Gastroesophageal sphincter (tissue), 4 donors: ENCODE results near the gene NTNG2. TPM values are rescaled to one million over a fixed set of nuclear protein-coding genes. Genes with fewer than 3 reads are reported as not detected.

Experiments used
- ATAC-seq: fragments of 150-250 bp; one replicate; pipeline ENCODE4 v1.9.1; 2016; ENCODE audit warnings: mild to moderate bottlenecking, moderate library complexity
- H3K27ac ChIP-seq, 4 donors: fragments of 200-600 bp; sonication (generic) in 3 of 4; 1 replicate in 3 of 4; 2 replicates in 1 of 4; pipeline ENCODE4 v1.5.1; 2016 to 2019
- H3K27me3 ChIP-seq: fragments of 200-600 bp; sonication (generic); one replicate; pipeline ENCODE4 v1.5.1; 2019
- H3K36me3 ChIP-seq, 2 donors: fragments of 200-600 bp; sonication (generic); one replicate each; pipeline ENCODE4 v1.5.1; 2019; ENCODE audit warnings: control low read depth in 1 of 2
- H3K4me1 ChIP-seq, 3 donors: fragments of 200-600 bp; sonication (generic); 1 replicate in 2 of 3; 2 replicates in 1 of 3; pipeline ENCODE4 v1.5.1; 2016 to 2019; ENCODE audit warnings: control low read depth in 2 of 3
- H3K4me3 ChIP-seq, 2 donors: fragments of 200-600 bp; sonication (generic); one replicate each; pipeline ENCODE4 v1.5.1; 2019; ENCODE audit warnings: mild to moderate bottlenecking in 1 of 2, moderate library complexity in 1 of 2
- H3K9me3 ChIP-seq, 3 donors: fragments of 200-600 bp; sonication (generic); one replicate each; pipeline ENCODE4 v1.5.1; 2017 to 2019; ENCODE audit warnings: control low read depth in 2 of 3
- CTCF ChIP-seq, 4 experiments: fragments of 200-600 bp in 2 of 4; fragments of 450-650 bp in 2 of 4; sonication (generic) in 1 of 4; IDR thresholded peaks; one replicate each; pipeline ENCODE4 v1.5.1; 2017 to 2019; ENCODE audit warnings: antibody characterized with exemption in 4 of 4, mild to moderate bottlenecking in 2 of 4, moderate library complexity in 2 of 4
- EP300 ChIP-seq: sonication (generic); formaldehyde crosslinking; IDR thresholded peaks from one replicate; pipeline ENCODE4 v1.6.1; 2017; ENCODE audit warnings: antibody characterized with exemption, mild to moderate bottlenecking
- POLR2A ChIP-seq, 2 donors: fragments of 450-650 bp; IDR thresholded peaks; one replicate each; pipeline ENCODE4 v1.6.1; 2017; ENCODE audit warnings: antibody characterized with exemption in 2 of 2, mild to moderate bottlenecking in 2 of 2, moderate library complexity in 1 of 2
- POLR2AphosphoS5 ChIP-seq: sonication (generic); formaldehyde crosslinking; IDR thresholded peaks from one replicate; pipeline ENCODE4 v1.6.1; 2017; ENCODE audit warnings: antibody characterized with exemption
- WGBS, 2 donors: methylation state at CpG; one replicate each; pipeline ENCODE4 v1.1.5; 2018; ENCODE audit warnings: low coverage in 1 of 2; 5-methylcytosine and 5-hydroxymethylcytosine counted together
- total RNA-seq, 4 donors: library from RNA; depleted of rRNA; stranded (reverse); fragments of >200 nt; gene quantifications; one replicate each; pipeline ENCODE4 v1.1.0, GENCODE V29; 2016

Gene NTNG2
- total RNA-seq, 4 donors from 2014 or later, result 0.81 to 1.6 (median 1.3) TPM

- Histone ChIP-seq H3K27ac (peak overlapping the region in 3 of 4 donors; percentile 59 to 71 (median 67)), H3K4me1 (peaks cover 0 to 51% (median 5%) of the 10 kb centered on the region in 3 donors), H3K27me3 (peaks cover 13% of the 10 kb centered on the region), H3K4me3 (peak overlapping the region; percentile 48 to 66), H3K36me3 (no peaks in the 10 kb centered on the region), H3K9me3 (no peaks in the 10 kb centered on the region)
- ATAC-seq, result peak; percentile 92
- WGBS, 2 donors, result 0% methylated on average over 2 of the region's 63 CpGs; no CpG with 5 or more reads in 1 of the 2 donors
- peak in 1 of 2 donors; percentile 14 for TF ChIP-seq POLR2A (IDR thresholded peaks at IDR 0.05)
- no peak for TF ChIP-seq EP300
- TF ChIP-seq CTCF (IDR thresholded peaks at IDR 0.05), result peak in 1 of 4 experiments; percentile 9
These were observed 79.1 kb downstream of the NTNG2 start for GRCh38 chr9:132240841-132241482.

GRCh38 chr9:132241483-132241839 is 79.6 kb downstream of the NTNG2 start:
- no peaks in the 10 kb centered on the region for H3K36me3 ChIP-seq
- H3K4me1 ChIP-seq, result peaks cover 0 to 50% (median 5%) of the 10 kb centered on the region in 3 donors
- WGBS, 2 donors, result 5% methylated on average over 13 of the region's 33 CpGs; no CpG with 5 or more reads in 1 of the 2 donors
- peaks cover 14% of the 10 kb centered on the region for H3K27me3 ChIP-seq
- H3K4me3 ChIP-seq, result peak overlapping the region; percentile 48 to 66
- TF ChIP-seq CTCF (IDR thresholded peaks at IDR 0.05) (peak in 1 of 4 experiments; percentile 14), EP300 (no peak)
- ATAC-seq, result no peak
- peak overlapping the region in 3 of 4 donors; percentile 20 to 71 (median 59) for H3K27ac ChIP-seq
- no peaks in the 10 kb centered on the region for H3K9me3 ChIP-seq

GRCh38 chr9:132241840-132242620 is 80.2 kb downstream of the NTNG2 start:
- H3K27me3 ChIP-seq, result peaks cover 20% of the 10 kb centered on the region
- TF ChIP-seq POLR2A (IDR thresholded peaks at IDR 0.05) (no peak), CTCF (IDR thresholded peaks at IDR 0.05) (peak in 1 of 4 experiments; percentile 4), POLR2AphosphoS5 (no peak), EP300 (no peak)
- WGBS, 2 donors, result 0 to 2% methylated on average over 1 to 9 of the region's 81 CpGs

GRCh38 chr9:132242621-132243155 is 80.8 kb downstream of the NTNG2 start:
- WGBS, 2 donors, result 10 to 31% methylated on average over 6 to 9 of the region's 18 CpGs
- H3K4me3 ChIP-seq, result peak overlapping the region; percentile 48 to 66
- no peak for TF ChIP-seq EP300
- TF ChIP-seq POLR2A (IDR thresholded peaks at IDR 0.05), result no peak
- TF ChIP-seq CTCF (IDR thresholded peaks at IDR 0.05), result no peak
- no peak for TF ChIP-seq POLR2AphosphoS5
- peaks cover 0 to 47% (median 5%) of the 10 kb centered on the region in 3 donors for H3K4me1 ChIP-seq
- H3K36me3 ChIP-seq, result no peaks in the 10 kb centered on the region
- no peaks in the 10 kb centered on the region for H3K9me3 ChIP-seq
- ATAC-seq, result no peak
- H3K27me3 ChIP-seq, result peaks cover 26% of the 10 kb centered on the region
- H3K27ac ChIP-seq, result peak overlapping the region in 2 of 4 donors; percentile 59 to 71

More at GRCh38 chr9:132241840-132242620, 80.2 kb downstream of the NTNG2 start:
- no peaks in the 10 kb centered on the region for H3K36me3 ChIP-seq
- H3K4me1 ChIP-seq, result peaks cover 0 to 47% (median 5%) of the 10 kb centered on the region in 3 donors
- peak overlapping the region; percentile 48 to 66 for H3K4me3 ChIP-seq
- ATAC-seq, result no peak
- peak overlapping the region in 3 of 4 donors; percentile 20 to 71 (median 59) for H3K27ac ChIP-seq
- H3K9me3 ChIP-seq, result no peaks in the 10 kb centered on the region
